Smooth muscle cell (in vitro differentiated cells): ENCODE results near the gene GPR78. TPM values are rescaled to one million over a fixed set of nuclear protein-coding genes. Genes with fewer than 3 reads are reported as not detected.

Experiments
- DNase-seq: peaks from one replicate; lab custom pipeline; 2025; ENCODE audit not compliant: unreplicated experiment; lab: John Stamatoyannopoulos, UW
- H2AFZ ChIP-seq: fragments of 200-600 bp; sonication (generic); 2 replicates; pipeline ENCODE4 v1.6.0; 2016; ENCODE audit warnings: antibody characterized with exemption, low read depth, mild to moderate bottlenecking
- H3F3A ChIP-seq: fragments of 200-600 bp; sonication (generic); 2 replicates; pipeline ENCODE4 v1.6.0; 2017; ENCODE audit warnings: antibody characterized with exemption, low read depth
- H3K27ac ChIP-seq: fragments of 200-600 bp; sonication (generic); 2 replicates; pipeline ENCODE4 v1.5.1; 2016; ENCODE audit warnings: low read depth, mild to moderate bottlenecking
- H3K27me3 ChIP-seq: fragments of 200-600 bp; sonication (generic); 2 replicates; pipeline ENCODE4 v1.6.1; 2016; ENCODE audit warnings: low read depth, mild to moderate bottlenecking
- H3K36me3 ChIP-seq: fragments of 200-600 bp; sonication (generic); 2 replicates; pipeline ENCODE4 v1.5.1; 2016; ENCODE audit warnings: low read depth
- H3K4me1 ChIP-seq: fragments of 200-600 bp; sonication (generic); 2 replicates; pipeline ENCODE4 v1.5.1; 2016; ENCODE audit warnings: low read depth
- H3K4me2 ChIP-seq: fragments of 200-600 bp; sonication (generic); 2 replicates; pipeline ENCODE4 v1.6.0; 2016; ENCODE audit warnings: mild to moderate bottlenecking
- H3K4me3 ChIP-seq: fragments of 200-600 bp; sonication (generic); 2 replicates; pipeline ENCODE4 v1.5.1; 2016; ENCODE audit warnings: mild to moderate bottlenecking
- H3K79me2 ChIP-seq: fragments of 200-600 bp; sonication (generic); 2 replicates; pipeline ENCODE4 v1.6.0; 2016; ENCODE audit warnings: low read depth, mild to moderate bottlenecking
- H3K9ac ChIP-seq: fragments of 200-600 bp; sonication (generic); 2 replicates; pipeline ENCODE4 v1.6.0; 2016; ENCODE audit warnings: low read depth
- H3K9me3 ChIP-seq: fragments of 200-600 bp; sonication (generic); replicated peaks from 2 replicates; pipeline ENCODE4 v1.5.1; 2016; ENCODE audit warnings: low read depth
- H4K20me1 ChIP-seq: fragments of 200-600 bp; sonication (generic); 2 replicates; pipeline ENCODE4 v1.6.0; 2016; ENCODE audit warnings: low read depth
- WGBS: methylation state at CpG from one replicate; pipeline ENCODE4 v1.1.7; 2016; ENCODE audit warnings: low lambda C conversion rate; 5-methylcytosine and 5-hydroxymethylcytosine counted together
- polyA plus RNA-seq: library from polyadenylated mRNA; unstranded; fragments of >200 nt; fragmentation: Nextera tagmentation; extraction: Ambion mirVana; gene quantifications from 2 replicates; pipeline ENCODE4 v1.2.1, GENCODE V29; 2016
- total RNA-seq: library from RNA; depleted of rRNA; stranded (reverse); fragments of >200 nt; gene quantifications from 2 replicates; pipeline ENCODE4 v1.2.3, GENCODE V29; 2014
- TF ChIP-seq, protein P1 (sequence below): fragments of 200-600 bp; sonication (generic); IDR thresholded peaks from 2 replicates; pipeline ENCODE4 v1.5.1; 2017; ENCODE audit warnings: borderline replicate concordance, mild to moderate bottlenecking, antibody characterized with exemption; ENCODE audit not compliant: insufficient read depth, poor library complexity, severe bottlenecking

Gene GPR78
- total and polyA plus RNA-seq, 2 experiments from 2014 or later = 0.05 TPM; not detected in 1

DNA sequence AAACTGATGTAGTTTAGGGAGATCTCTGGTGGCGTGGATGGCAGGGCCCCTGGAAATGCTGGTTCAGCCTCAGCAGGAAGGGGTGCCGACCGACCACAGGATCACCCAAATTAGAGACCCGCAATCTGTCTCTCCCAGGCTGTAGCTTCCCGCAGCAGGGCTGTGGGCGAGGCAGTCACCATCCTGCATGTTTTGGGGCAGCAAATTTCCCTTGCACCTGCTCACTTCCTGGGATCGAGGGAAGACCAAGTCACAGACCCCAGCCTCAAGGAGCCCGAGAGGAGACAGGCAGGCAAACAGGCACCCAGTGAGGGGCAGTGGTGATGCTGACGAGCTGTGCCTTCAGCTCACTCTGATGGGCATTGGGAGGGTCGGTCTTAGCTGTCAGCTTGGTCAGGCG lies 21.2 kb upstream of the GPR78 start:
- Histone ChIP-seq H3K9ac (no peak overlapping the region), H3K27me3 (no peaks in the 10 kb centered on the region), H3K4me1 (no peaks in the 10 kb centered on the region), H3K4me2 (no peak overlapping the region), H3K36me3 (no peaks in the 10 kb centered on the region), H3K79me2 (no peaks in the 10 kb centered on the region), H3K9me3 (no peaks in the 10 kb centered on the region), H2AFZ (no peak overlapping the region), H3K4me3 (no peak overlapping the region), H4K20me1 (no peaks in the 10 kb centered on the region), H3F3A (peaks cover 6% of the 10 kb centered on the region), H3K27ac (no peak overlapping the region)
- no peak for DNase-seq
- TF ChIP-seq, protein P1, sequence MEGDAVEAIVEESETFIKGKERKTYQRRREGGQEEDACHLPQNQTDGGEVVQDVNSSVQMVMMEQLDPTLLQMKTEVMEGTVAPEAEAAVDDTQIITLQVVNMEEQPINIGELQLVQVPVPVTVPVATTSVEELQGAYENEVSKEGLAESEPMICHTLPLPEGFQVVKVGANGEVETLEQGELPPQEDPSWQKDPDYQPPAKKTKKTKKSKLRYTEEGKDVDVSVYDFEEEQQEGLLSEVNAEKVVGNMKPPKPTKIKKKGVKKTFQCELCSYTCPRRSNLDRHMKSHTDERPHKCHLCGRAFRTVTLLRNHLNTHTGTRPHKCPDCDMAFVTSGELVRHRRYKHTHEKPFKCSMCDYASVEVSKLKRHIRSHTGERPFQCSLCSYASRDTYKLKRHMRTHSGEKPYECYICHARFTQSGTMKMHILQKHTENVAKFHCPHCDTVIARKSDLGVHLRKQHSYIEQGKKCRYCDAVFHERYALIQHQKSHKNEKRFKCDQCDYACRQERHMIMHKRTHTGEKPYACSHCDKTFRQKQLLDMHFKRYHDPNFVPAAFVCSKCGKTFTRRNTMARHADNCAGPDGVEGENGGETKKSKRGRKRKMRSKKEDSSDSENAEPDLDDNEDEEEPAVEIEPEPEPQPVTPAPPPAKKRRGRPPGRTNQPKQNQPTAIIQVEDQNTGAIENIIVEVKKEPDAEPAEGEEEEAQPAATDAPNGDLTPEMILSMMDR = no peak
- 94% methylated on average over 9 of the region's 11 CpGs for WGBS

DNA sequence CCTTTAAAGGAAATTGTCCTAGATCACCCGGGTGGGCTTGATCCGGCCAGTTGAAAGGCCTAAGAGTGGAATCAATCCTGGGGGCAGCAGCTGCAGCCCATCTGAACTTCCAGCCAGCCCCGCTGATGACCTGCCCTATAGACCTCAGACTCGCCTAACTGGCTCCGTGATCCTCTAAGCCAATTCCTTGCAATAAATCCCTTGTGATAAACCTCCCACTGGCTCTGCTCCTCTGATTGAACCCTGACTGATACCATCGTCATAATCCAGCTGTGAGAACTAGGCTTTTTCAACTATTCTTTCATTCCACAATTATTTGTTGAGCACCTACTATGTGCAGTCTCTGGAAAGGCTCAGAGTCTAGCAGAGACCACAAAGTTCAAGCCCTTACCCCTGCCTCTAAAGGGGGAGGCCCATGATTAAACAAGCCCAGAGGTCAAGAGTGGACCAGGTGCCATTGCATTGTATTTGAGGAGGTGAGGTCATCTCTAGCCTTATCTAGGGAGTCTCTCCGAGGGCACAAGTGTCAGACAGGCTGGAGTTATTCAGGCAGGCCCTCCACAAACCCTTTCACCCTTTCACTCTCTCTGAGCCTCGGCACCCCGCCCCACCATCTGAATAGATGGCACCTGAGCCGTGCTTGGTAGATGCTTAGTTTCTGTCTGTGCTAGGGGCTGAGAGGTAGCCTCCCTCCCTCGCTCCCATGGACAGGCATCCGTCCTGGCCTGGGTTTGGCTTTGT lies 20.5 kb upstream of the GPR78 start:
- H4K20me1 ChIP-seq = no peaks in the 10 kb centered on the region
- H3K4me3 ChIP-seq = no peak overlapping the region
- peaks cover 6% of the 10 kb centered on the region for H3F3A ChIP-seq
- H3K4me1 ChIP-seq = no peaks in the 10 kb centered on the region
- H3K27me3 ChIP-seq = no peaks in the 10 kb centered on the region
- DNase-seq = no peak
- H3K27ac ChIP-seq = no peak overlapping the region
- no peak overlapping the region for H3K9ac ChIP-seq
- 77% methylated on average over 12 of the region's 12 CpGs for WGBS
- no peaks in the 10 kb centered on the region for H3K79me2 ChIP-seq
- TF ChIP-seq, protein P1 = no peak
- H3K4me2 ChIP-seq = no peak overlapping the region
- no peaks in the 10 kb centered on the region for H3K36me3 ChIP-seq
- H2AFZ ChIP-seq = no peak overlapping the region
- no peaks in the 10 kb centered on the region for H3K9me3 ChIP-seq

DNA sequence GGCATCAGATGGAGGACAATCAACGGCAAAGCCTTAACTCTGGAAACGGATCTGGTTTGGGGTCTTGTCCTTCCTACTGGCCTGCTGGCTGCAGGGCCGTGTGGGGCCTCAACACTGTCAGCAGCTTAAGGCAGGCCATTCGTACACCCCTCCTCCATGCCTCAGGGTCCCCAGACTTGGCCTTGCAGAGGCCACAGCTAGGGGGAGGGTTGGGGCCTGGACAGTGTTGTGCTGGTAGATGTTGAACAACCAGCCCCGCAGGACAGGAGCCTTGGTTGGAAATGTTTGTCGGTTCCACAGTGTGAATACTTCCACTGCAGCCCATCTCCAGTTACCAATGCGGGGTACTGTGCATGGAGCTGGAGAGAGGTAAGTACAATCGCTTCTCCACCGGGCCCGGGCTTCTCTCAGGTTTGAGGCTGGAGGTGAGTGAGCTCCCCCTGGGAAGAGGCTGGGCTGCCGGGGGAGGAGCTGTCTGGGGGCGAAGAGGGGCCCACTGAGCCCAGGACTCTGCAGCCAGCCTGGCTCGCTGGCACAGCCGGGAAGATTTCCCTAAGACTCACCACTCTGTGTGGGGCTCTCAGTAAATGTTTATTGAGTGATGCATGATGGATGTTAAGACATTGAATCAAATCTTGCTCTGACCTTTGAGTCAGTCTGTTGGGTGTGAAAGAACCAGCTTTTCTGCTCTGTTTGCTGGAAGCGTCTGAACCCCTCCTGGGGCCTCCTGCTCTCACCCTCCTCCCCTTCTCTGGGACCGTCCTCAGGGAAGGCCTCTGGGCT lies 19.7 kb upstream of the GPR78 start:
- Histone ChIP-seq H3K4me2 (peak overlapping the region; percentile 15), H4K20me1 (no peaks in the 10 kb centered on the region), H3K36me3 (no peaks in the 10 kb centered on the region), H3F3A (peaks cover 6% of the 10 kb centered on the region), H3K4me3 (no peak overlapping the region), H3K27me3 (no peaks in the 10 kb centered on the region), H3K4me1 (no peaks in the 10 kb centered on the region), H3K9me3 (no peaks in the 10 kb centered on the region), H3K9ac (no peak overlapping the region), H3K79me2 (no peaks in the 10 kb centered on the region), H3K27ac (no peak overlapping the region), H2AFZ (no peak overlapping the region)
- TF ChIP-seq, protein P1 = no peak
- DNase-seq = no peak
- 67% methylated on average over 16 of the region's 16 CpGs for WGBS

DNA sequence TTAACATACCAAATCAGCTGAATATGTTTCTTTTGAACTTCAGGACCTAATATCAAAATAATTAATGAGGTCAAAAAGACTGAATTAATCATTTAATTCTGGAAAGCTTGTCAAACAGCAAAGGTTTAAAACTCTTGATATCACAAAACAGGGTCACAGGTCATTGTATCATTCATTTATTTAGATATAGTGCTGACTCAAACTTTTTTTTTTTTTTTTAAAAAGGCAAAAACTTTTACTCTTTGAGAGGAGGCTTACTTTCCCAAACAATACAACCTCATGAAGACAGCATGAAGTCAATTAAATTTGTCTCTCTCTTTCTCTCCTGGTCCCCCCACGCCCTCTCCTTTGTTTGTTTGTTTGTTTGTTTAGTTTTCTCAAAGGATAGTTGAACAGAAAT lies 15.6 kb upstream of the GPR78 start:
- no peaks in the 10 kb centered on the region for H3K36me3 ChIP-seq
- TF ChIP-seq, protein P1 = no peak
- no peaks in the 10 kb centered on the region for H3K27me3 ChIP-seq
- no peak overlapping the region for H3K4me2 ChIP-seq
- WGBS = 85% methylated on average over 1 of the region's 1 CpG
- no peaks in the 10 kb centered on the region for H4K20me1 ChIP-seq
- no peak overlapping the region for H3K9ac ChIP-seq
- H3F3A ChIP-seq = no peaks in the 10 kb centered on the region
- H2AFZ ChIP-seq = no peak overlapping the region
- no peaks in the 10 kb centered on the region for H3K79me2 ChIP-seq
- H3K9me3 ChIP-seq = no peaks in the 10 kb centered on the region
- no peak for DNase-seq
- no peak overlapping the region for H3K27ac ChIP-seq
- H3K4me1 ChIP-seq = peaks cover 11% of the 10 kb centered on the region
- no peak overlapping the region for H3K4me3 ChIP-seq
